Activated T-helper 1 cell treated with anti-CD3 and anti-CD28 coated beads, Interleukin-2, amount 50 U/mL, for 16 hours (primary cell): Measurements from ENCODE around the gene PHOX2A.
A peak's percentile ranks its signal among the peaks of the same experiment; 100 is the strongest.

Experiments used
- DNase-seq, 2 donors: peaks; one replicate each; pipeline ENCODE4 v3.0.0-alpha.2; 2020; ENCODE audit warnings: low read depth in 1 of 2, low spot score in 1 of 2

The PHOX2A gene

DNA sequence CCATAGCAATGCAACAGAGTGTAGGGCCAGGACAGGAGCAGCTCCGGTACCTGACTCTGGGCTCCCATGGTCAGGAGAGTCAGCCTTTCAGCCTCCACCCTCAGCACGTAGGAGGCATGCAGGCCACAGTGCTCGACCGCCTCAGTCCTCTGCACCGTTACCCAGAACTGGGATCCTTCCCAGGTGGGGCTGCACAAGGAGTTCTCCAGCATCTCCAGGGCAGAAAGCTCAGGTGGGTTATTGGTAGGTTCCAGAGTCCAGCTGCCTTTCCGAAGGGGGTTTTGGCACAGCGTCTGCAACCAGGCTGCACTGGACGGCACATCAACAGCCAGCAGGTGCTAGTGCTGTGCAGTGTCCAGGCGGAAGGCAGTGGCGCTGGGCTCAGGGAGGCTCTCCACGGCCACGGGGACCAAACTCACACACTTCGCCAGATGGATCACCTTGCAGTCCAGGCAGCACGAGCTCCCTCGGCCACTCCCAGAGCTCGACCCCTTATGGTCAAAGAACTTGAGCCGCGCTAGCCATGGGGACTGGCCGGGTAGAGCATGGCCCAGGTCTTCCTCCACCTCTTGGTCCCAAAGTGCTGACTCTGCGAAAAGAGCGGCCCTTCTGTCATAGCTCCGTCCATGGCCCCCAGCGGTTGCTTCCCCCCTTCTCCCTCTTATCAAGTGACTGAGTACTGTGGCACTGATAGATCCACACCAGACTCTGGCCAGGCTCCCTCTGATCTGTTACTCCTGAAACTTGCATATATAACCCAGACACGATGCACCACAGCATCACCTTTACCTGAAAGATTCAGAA, 6.9 kb upstream of the PHOX2A start:
- no peak for DNase-seq

- DNase-seq = no peak
Measured at GRCh38 chr11:72249961-72250360, 6.0 kb upstream of the PHOX2A start.

DNA sequence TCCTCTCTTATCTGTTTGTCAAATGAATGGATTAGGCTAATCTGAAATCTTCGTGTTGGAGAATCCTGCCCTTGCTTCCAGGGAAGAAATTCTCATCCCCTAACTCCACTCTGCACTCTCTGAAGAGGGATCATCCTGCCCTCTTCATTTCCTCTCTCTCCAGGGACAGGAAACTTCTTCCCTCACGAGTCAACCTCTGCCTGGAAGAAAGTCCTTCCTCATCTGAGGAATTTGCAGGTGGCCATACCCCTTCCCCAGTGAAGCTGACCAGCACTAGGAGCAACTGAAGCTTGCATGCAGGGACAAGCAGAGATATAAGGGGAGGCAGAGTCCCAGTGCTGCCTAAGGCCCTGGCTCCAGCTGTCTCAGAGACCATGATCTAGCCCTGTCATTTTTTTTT, 3.6 kb upstream of the PHOX2A start:
- DNase-seq = no peak

GRCh38 chr11:72245263-72245816, 1.4 kb upstream of the PHOX2A start:
- DNase-seq = no peak

DNA sequence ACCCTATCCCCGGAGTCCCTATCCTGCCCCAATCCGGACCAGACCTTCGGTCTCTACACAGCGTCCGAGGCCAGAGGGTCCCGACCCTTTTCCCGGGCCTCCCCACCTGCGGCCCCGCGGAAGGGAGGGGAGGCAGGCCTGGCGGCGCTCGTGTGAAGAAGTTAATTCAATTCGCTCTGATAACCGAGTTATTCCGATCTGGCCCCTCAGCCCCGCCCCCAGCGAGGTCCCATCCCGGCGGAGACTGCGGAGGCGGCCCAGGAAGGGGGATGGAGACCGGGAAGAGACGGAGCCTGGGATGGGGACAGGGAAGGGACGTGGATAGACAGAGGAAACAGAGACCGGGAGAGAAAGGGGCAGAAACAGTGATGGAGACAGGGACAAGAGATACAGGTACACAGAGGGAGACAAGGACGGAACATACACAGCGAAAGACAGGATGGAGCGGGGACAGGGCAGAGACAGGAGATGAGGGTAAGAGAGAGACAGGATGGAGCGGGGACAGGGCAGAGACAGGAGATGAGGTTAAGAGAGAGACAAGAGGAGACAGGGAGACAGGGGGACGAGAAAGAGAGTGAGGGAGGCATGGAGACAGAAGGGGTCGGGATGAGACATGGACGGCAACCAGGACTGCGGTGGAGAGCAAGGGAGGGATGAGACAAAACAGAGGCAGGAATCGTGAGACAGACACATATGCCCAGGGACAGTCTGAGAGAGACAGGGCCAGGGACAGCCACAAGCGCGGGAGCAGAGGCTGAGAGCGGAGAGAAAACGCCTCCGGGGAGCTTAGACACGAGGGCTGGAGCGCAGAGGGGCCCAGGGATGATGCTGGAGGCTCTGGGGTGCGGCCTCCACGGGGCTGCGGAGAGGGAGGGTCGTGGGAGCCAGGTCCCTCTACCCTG, 636 bp upstream of the PHOX2A start:
- no peak for DNase-seq

GRCh38 chr11:72243173-72244059, 560 bp downstream of the PHOX2A start:
- DNase-seq = no peak

GRCh38 chr11:72242141-72242540, 1.8 kb downstream of the PHOX2A start:
- no peak for DNase-seq

DNA sequence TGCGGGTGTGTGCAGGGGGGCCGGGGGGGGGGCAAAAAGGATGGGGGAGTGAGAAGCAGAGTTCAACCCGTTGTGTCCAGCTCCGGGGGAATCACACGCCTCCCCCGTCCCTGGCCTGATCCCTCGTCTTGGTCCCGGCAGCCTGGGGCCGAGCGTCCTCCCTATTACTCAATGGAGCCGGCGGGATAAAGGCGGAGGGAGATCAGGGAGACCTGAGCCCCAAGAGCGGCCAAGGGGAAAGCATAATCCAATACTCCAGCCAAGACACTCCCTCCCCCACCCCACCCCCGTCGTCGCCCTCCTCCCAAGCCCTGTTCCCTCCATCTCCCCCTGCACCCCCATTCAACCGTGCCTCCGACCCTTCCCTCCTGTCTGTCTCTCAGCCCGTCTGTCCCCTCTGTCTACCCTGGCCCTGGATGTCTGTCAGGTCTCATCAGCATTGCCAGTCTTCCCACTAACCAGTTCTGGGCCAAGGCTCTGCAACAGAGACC, 2.6 kb downstream of the PHOX2A start:
- DNase-seq = no peak

- DNase-seq = no peak
Measured at GRCh38 chr11:72240461-72241290, 3.3 kb downstream of the PHOX2A start.

- DNase-seq = no peak
Measured at GRCh38 chr11:72239849-72240460, 4.0 kb downstream of the PHOX2A start.

- DNase-seq = no peak
Measured at GRCh38 chr11:72239313-72239848, 4.6 kb downstream of the PHOX2A start.

GRCh38 chr11:72238492-72239312, 5.3 kb downstream of the PHOX2A start:
- DNase-seq = no peak

DNA sequence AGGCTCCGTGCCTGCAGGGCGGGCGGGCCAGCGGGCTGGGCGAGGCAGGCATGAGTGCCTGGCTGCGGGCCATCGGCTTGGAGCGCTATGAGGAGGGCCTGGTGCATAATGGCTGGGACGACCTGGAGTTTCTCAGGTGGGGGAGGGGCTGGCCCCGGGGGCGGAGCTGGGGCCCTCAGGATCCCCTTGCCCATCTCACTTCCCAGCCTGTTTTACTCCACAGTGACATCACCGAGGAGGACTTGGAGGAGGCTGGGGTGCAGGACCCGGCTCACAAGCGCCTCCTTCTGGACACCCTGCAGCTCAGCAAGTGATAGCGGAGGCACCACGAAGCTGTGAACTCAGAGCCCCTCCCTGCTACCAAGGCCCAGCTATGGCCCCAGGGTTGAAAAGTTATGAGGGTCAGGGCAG, 5.9 kb downstream of the PHOX2A start:
- DNase-seq = peak in 1 of 2 donors; percentile 22

- no peak for DNase-seq
Measured at GRCh38 chr11:72237112-72237931, 6.7 kb downstream of the PHOX2A start.

DNA sequence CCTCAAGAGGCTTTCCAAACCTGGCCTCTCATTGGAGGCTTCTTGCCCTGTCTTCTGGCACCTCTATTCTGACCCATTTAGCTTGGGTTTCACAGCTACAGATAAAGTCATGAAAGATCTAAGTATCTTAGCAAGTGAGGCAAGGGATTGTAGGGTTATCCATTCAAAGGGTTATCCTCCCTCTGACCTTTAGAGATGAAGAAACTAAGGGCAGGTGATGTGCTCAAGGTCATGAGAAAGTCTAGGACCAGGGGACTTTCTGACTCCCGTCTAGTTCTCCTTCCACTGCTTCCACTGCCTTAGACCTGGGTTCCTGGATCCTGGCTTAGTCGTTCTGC, 7.2 kb downstream of the PHOX2A start:
- no peak for DNase-seq

GRCh38 chr11:72236083-72236697, 7.8 kb downstream of the PHOX2A start:
- DNase-seq = no peak
